GM13977 (cell line): Measurements from ENCODE around the gene AFF1.
"Not testable (repeated sequence)": the region's sequence is repeated elsewhere in the genome, so short reads cannot be mapped to it uniquely, and the experiment has no call there.

Source experiments
- DNase-seq: peaks from one replicate; pipeline ENCODE4 v3.0.0; 2012; ENCODE audit warnings: low spot score
- CTCF ChIP-seq: IDR thresholded peaks from 2 replicates; pipeline ENCODE4 v1.5.1; 2012; ENCODE audit warnings: mild to moderate bottlenecking, control low read depth; ENCODE audit not compliant: insufficient read depth; ENCODE audit errors: extremely low read depth, missing control alignments
- in situ Hi-C: fragments of 300-500 bp; cut with MboI; formaldehyde crosslinking; loops from one replicate; pipeline ENCODE4 v1.12.0; 2022; ENCODE audit warnings: low sequenced_read_pairs, low pct_unique_long_range_greater_than_20kb, mixed read lengths, inconsistent platforms; ENCODE audit not compliant: unreplicated experiment

The AFF1 gene

GRCh38 chr4:86993909-86994681, 59.3 kb downstream of the AFF1 start:
- DNase-seq, result no peak
- no peak for TF ChIP-seq CTCF
- in situ Hi-C loops, result no loop called here

- no peak for TF ChIP-seq CTCF
- DNase-seq, result no peak
- in situ Hi-C loops, result no loop called here
Observed at GRCh38 chr4:86994686-86995085, 59.9 kb downstream of the AFF1 start.

GRCh38 chr4:86996510-86996909, 61.7 kb downstream of the AFF1 start:
- not testable (repeated sequence) for DNase-seq

GRCh38 chr4:86999136-86999643, 64.4 kb downstream of the AFF1 start:
- in situ Hi-C loops, result no loop called here
- TF ChIP-seq CTCF, result no peak
- no peak for DNase-seq

More at GRCh38 chr4:86996510-86996909, 61.7 kb downstream of the AFF1 start:
- in situ Hi-C loops, result not testable (repeated sequence)

- in situ Hi-C loops, result loop anchor here (10.0 kb wide), 1 partner anchor 58 kb away; no protein-coding TSS in a partner anchor
- no peak for DNase-seq
- TF ChIP-seq CTCF, result no peak
Observed at GRCh38 chr4:87002682-87003043, 67.9 kb downstream of the AFF1 start.

- in situ Hi-C loops, result loop anchor here (10.0 kb wide), 1 partner anchor 58 kb away; no protein-coding TSS in a partner anchor
- DNase-seq, result no peak
- TF ChIP-seq CTCF, result no peak
Observed at GRCh38 chr4:87003266-87003665, 68.5 kb downstream of the AFF1 start.

- TF ChIP-seq CTCF, result no peak
- no peak for DNase-seq
- in situ Hi-C loops, result loop anchor here (10.0 kb wide), 1 partner anchor 61 kb away; no protein-coding TSS in a partner anchor
Observed at GRCh38 chr4:87005369-87005689, 70.5 kb downstream of the AFF1 start.
